H1 (cell line): ENCODE data around the gene NDC1. TPM values are rescaled to one million over a fixed set of nuclear protein-coding genes. Genes with fewer than 3 reads are reported as not detected.

ENCODE experiments used
- CTCF ChIA-PET: fragments of 300-600 bp; sonication (Branson Sonifier 250); formaldehyde crosslinking; loops from one replicate; lab custom pipeline; 2021; ENCODE audit not compliant: partially characterized antibody; lab: Charles Lee
- POLR2A ChIA-PET: fragments of 300-600 bp; sonication (Branson Sonifier 250); formaldehyde crosslinking; loops from one replicate; lab custom pipeline; 2021; ENCODE audit warnings: inconsistent platforms; ENCODE audit not compliant: partially characterized antibody; lab: Charles Lee
- DNase-seq, 2 experiments: peaks; one replicate each; pipeline versions ENCODE4 v3.0.0 to v3.0.0-alpha.2; 2010 to 2022; ENCODE audit warnings: low spot score in 2 of 2, low read depth in 1 of 2, mixed read lengths in 1 of 2
- FAIRE-seq: peaks from 2 replicates; lab custom pipeline; 2011; peaks lifted over from hg19 to GRCh38; lab: Jason Lieb, UNC
- H2AFZ ChIP-seq: 2 replicates; pipeline ENCODE4 v1.8.1; 2012; ENCODE audit warnings: low read length, inconsistent platforms
- H2AK5ac ChIP-seq: 2 replicates; pipeline ENCODE4 v1.6.1; 2013; ENCODE audit warnings: low read depth, low read length
- H2BK120ac ChIP-seq: replicated peaks from 2 replicates; pipeline ENCODE3; 2013; ENCODE audit warnings: low read depth, low read length, inconsistent platforms
- H2BK12ac ChIP-seq: 2 replicates; pipeline ENCODE4 v1.6.1; 2013; ENCODE audit warnings: low read depth, low read length
- H2BK15ac ChIP-seq: 2 replicates; pipeline ENCODE4 v1.6.1; 2013; ENCODE audit warnings: low read length
- H2BK20ac ChIP-seq: 2 replicates; pipeline ENCODE4 v1.6.1; 2013; ENCODE audit warnings: low read length
- H2BK5ac ChIP-seq: 2 replicates; pipeline ENCODE4 v1.6.1; 2013; ENCODE audit warnings: low read depth, low read length
- H3K14ac ChIP-seq: 2 replicates; pipeline ENCODE4 v1.6.1; 2013; ENCODE audit warnings: inconsistent platforms; ENCODE audit not compliant: insufficient read length
- H3K18ac ChIP-seq: 2 replicates; pipeline ENCODE4 v1.6.1; 2013; ENCODE audit warnings: low read length; ENCODE audit errors: extremely low read depth
- H3K23ac ChIP-seq: 2 replicates; pipeline ENCODE4 v1.6.1; 2013; ENCODE audit warnings: inconsistent platforms; ENCODE audit not compliant: insufficient read length
- H3K23me2 ChIP-seq: 2 replicates; pipeline ENCODE4 v1.6.1; 2013; ENCODE audit warnings: low read depth, low read length
- H3K27ac ChIP-seq: 2 replicates; pipeline ENCODE4 v1.6.1; 2011; ENCODE audit warnings: low read depth, low read length, inconsistent platforms
- H3K27me3 ChIP-seq, 4 experiments: replicated peaks in 1 of 4; 1 replicate in 1 of 4; 2 replicates in 3 of 4; pipeline versions ENCODE4 v1.6.1 to v1.8.1; 2011 to 2013; ENCODE audit warnings: low read length in 3 of 4, mild to moderate bottlenecking in 3 of 4, inconsistent platforms in 2 of 4, mixed read lengths in 2 of 4, moderate library complexity in 1 of 4; ENCODE audit not compliant: control insufficient read depth in 3 of 4, insufficient read depth in 3 of 4; ENCODE audit errors: extremely low read depth in 1 of 4
- H3K36me3 ChIP-seq, 4 experiments: 2 replicates each; pipeline versions ENCODE4 v1.6.1 to v1.8.1; 2011 to 2013; ENCODE audit warnings: mild to moderate bottlenecking in 4 of 4, low read length in 3 of 4, moderate library complexity in 2 of 4, control low read depth in 1 of 4, inconsistent platforms in 1 of 4; ENCODE audit not compliant: insufficient read depth in 4 of 4, control insufficient read depth in 2 of 4
- H3K4ac ChIP-seq: replicated peaks from 2 replicates; pipeline ENCODE3; 2013; ENCODE audit warnings: low read length, low read depth, mixed read lengths, inconsistent platforms; ENCODE audit not compliant: insufficient read length
- H3K4me1 ChIP-seq, 4 experiments: replicated peaks in 1 of 4; 1 replicate in 1 of 4; 2 replicates in 3 of 4; pipeline versions ENCODE4 v1.6.1 to v1.8.1; 2011 to 2013; ENCODE audit warnings: low read length in 3 of 4, inconsistent platforms in 2 of 4, mixed read lengths in 1 of 4; ENCODE audit not compliant: insufficient read depth in 4 of 4, control insufficient read depth in 3 of 4
- H3K4me2 ChIP-seq, 2 experiments: 2 replicates each; pipeline versions ENCODE4 v1.6.1 to v1.8.1; 2011 to 2013; ENCODE audit warnings: low read depth in 2 of 2, low read length in 2 of 2, control low read depth in 1 of 2, inconsistent platforms in 1 of 2, mild to moderate bottlenecking in 1 of 2; ENCODE audit not compliant: insufficient read depth in 1 of 2
- H3K4me3 ChIP-seq, 4 experiments: fragments of 200-600, 300-600 bp in 1 of 4; sonication (generic), shearing (Covaris generic), sonication (Bioruptor Twin) in 1 of 4; 2 replicates each; pipeline versions ENCODE4 v1.5.1 to v1.8.1; 2011 to 2016; ENCODE audit warnings: low read length in 4 of 4, low read depth in 3 of 4, control low read depth in 2 of 4, inconsistent platforms in 2 of 4, mild to moderate bottlenecking in 2 of 4, mixed read lengths in 1 of 4, moderate library complexity in 1 of 4; ENCODE audit not compliant: insufficient read depth in 2 of 4; ENCODE audit errors: extremely low read depth in 1 of 4
- H3K56ac ChIP-seq: replicated peaks from 2 replicates; pipeline ENCODE3; 2013; ENCODE audit warnings: low read depth, mild to moderate bottlenecking, mixed read lengths, low read length, inconsistent platforms; ENCODE audit not compliant: insufficient read length
- H3K79me1 ChIP-seq: 2 replicates; pipeline ENCODE4 v1.6.1; 2013; ENCODE audit warnings: low read depth, low read length, control low read depth
- H3K79me2 ChIP-seq, 2 experiments: 2 replicates each; pipeline versions ENCODE4 v1.6.1 to v1.8.1; 2012 to 2013; ENCODE audit warnings: low read length in 2 of 2, mild to moderate bottlenecking in 2 of 2, inconsistent platforms in 1 of 2; ENCODE audit not compliant: insufficient read depth in 2 of 2, control insufficient read depth in 1 of 2
- H3K9ac ChIP-seq, 4 experiments: replicated peaks in 1 of 4; 1 replicate in 1 of 4; 2 replicates in 3 of 4; pipeline versions ENCODE4 v1.6.1 to v1.8.1; 2011 to 2013; ENCODE audit warnings: low read depth in 3 of 4, low read length in 3 of 4, control low read depth in 2 of 4, mild to moderate bottlenecking in 2 of 4, moderate library complexity in 2 of 4, inconsistent platforms in 1 of 4; ENCODE audit errors: extremely low read depth in 1 of 4
- H3K9me3 ChIP-seq, 2 experiments: 2 replicates each; pipeline versions ENCODE4 v1.6.1 to v1.8.1; 2012 to 2013; ENCODE audit warnings: mild to moderate bottlenecking in 2 of 2, moderate library complexity in 2 of 2, control low read depth in 1 of 2, inconsistent platforms in 1 of 2, low read depth in 1 of 2, low read length in 1 of 2, mixed read lengths in 1 of 2; ENCODE audit not compliant: insufficient read depth in 2 of 2
- H4K20me1 ChIP-seq, 2 experiments: replicated peaks in 1 of 2; 2 replicates each; pipeline versions ENCODE3 to v1.8.1; 2011 to 2013; ENCODE audit warnings: inconsistent platforms in 2 of 2, low read length in 2 of 2, mild to moderate bottlenecking in 1 of 2; ENCODE audit not compliant: insufficient read depth in 2 of 2, control insufficient read depth in 1 of 2
- H4K5ac ChIP-seq: 2 replicates; pipeline ENCODE4 v1.6.1; 2013; ENCODE audit warnings: low read length, low read depth, mixed read lengths, inconsistent platforms; ENCODE audit not compliant: insufficient read length
- H4K8ac ChIP-seq: 2 replicates; pipeline ENCODE4 v1.8.0; 2013; ENCODE audit warnings: mild to moderate bottlenecking, moderate library complexity, low read length, inconsistent platforms; ENCODE audit not compliant: insufficient read depth; ENCODE audit errors: extremely low read depth
- H4K91ac ChIP-seq: replicated peaks from 2 replicates; pipeline ENCODE3; 2013; ENCODE audit warnings: low read length, mixed read lengths, inconsistent platforms; ENCODE audit not compliant: insufficient read length
- ASH2L ChIP-seq: fragments of 200-600, 300-600 bp; sonication (generic); IDR thresholded peaks from one replicate; pipeline ENCODE4 v1.7.1; 2017; ENCODE audit warnings: low read length
- EZH2 ChIP-seq: fragments of 200-600 bp; sonication (generic); IDR thresholded peaks from 2 replicates; pipeline ENCODE4 v1.7.1; 2012; ENCODE audit warnings: low read depth, mild to moderate bottlenecking, moderate library complexity, low read length, inconsistent platforms; ENCODE audit not compliant: severe bottlenecking
- SIN3A ChIP-seq, 2 experiments: IDR thresholded peaks in 1 of 2; conservative IDR thresholded peaks in 1 of 2; 2 replicates each; pipeline ENCODE4 v1.6.1; 2011 to 2012; ENCODE audit warnings: low read length in 2 of 2, improper control_type of control experiment in 1 of 2, low read depth in 1 of 2, mild to moderate bottlenecking in 1 of 2
- WGBS, 2 experiments: shearing (Covaris generic) in 1 of 2; methylation state at CpG; one replicate each; pipeline versions ENCODE4 v1.1.6 to v1.1.7; 2013 to 2015; ENCODE audit warnings: low lambda C conversion rate in 2 of 2, mixed read lengths in 2 of 2, inconsistent platforms in 1 of 2, low coverage in 1 of 2, missing lambda C conversion rate in 1 of 2; ENCODE audit not compliant: insufficient replicate concordance in 2 of 2, insufficient coverage in 1 of 2, insufficient read length in 1 of 2; ENCODE audit errors: extremely low coverage in 1 of 2, missing lambda C conversion rate in 1 of 2; 5-methylcytosine and 5-hydroxymethylcytosine counted together
- polyA plus RNA-seq, 7 experiments: library from polyadenylated mRNA; depleted of rRNA in 3 of 7; stranded (reverse) in 5 of 7; unstranded in 2 of 7; fragments of >200 nt in 5 of 7; fragments of 200-250 nt in 2 of 7; gene quantifications; 1 replicate in 5 of 7; 2 replicates in 1 of 7; 4 replicates in 1 of 7; pipeline versions ENCODE4 v1.2.1 to v1.2.3, GENCODE V29; 2011 to 2013; ENCODE audit warnings: missing spikeins in 2 of 7, mixed read lengths in 2 of 7
- total RNA-seq: library from RNA; stranded (reverse); fragmentation: NEBNext Ultra II Directional; extraction: Animal tissue kit (Norgen Biotek cat#: 25700); gene quantifications from 2 replicates; pipeline ENCODE4 v1.2.1, GENCODE V29; 2021

Gene NDC1
- total and polyA plus RNA-seq, 2 of the 8 experiments (the other 6 are each of a cell fraction or from before 2014, with no cell fraction given), result 62.9 to 66.1 TPM

GRCh38 chr1:53722025-53722424, 116.1 kb downstream of the NDC1 start:
- Histone ChIP-seq H2BK15ac (no peak overlapping the region), H3K27me3 (no peaks in the 10 kb centered on the region; a peak in 1 of 7 replicates), H3K4me3 (no peak overlapping the region), H4K8ac (no peak overlapping the region), H2BK12ac (no peak overlapping the region), H3K79me2 (no peaks in the 10 kb centered on the region), H2BK20ac (no peak overlapping the region), H3K36me3 (no peaks in the 10 kb centered on the region), H3K56ac (no peak overlapping the region), H2BK5ac (no peak overlapping the region)
- ChIA-PET POLR2A (no interaction called here), CTCF (interaction anchor here (0.9 to 1.8 kb wide), 7 partner anchors 8 to 236 kb away, joined by 3 to 13 read pairs (median 3); no protein-coding TSS in a partner anchor)
- TF ChIP-seq SIN3A (conservative IDR thresholded peaks at IDR 0.05 in 1 of 2, IDR thresholded peaks at IDR 0.05 in 1 of 2; ENCODE audit: low read depth in 1 of 2, low read length in 2 of 2) (no peak), EZH2 (no peak), ASH2L (no peak)
- TF ChIP-seq, all 59 proteins: peak for 0
- Histone ChIP-seq H2AK5ac (no peak overlapping the region), H3K9ac (no peak overlapping the region), H4K91ac (no peak overlapping the region), H2BK120ac (no peak overlapping the region), H3K18ac (no peak overlapping the region), H3K23me2 (no peaks in the 10 kb centered on the region; the same call in 1 of the 2 replicates), H3K4me1 (peaks cover 0 to 3% (median 1%) of the 10 kb centered on the region in 4 experiments; a peak in 4 of 7 replicates), H4K20me1 (no peaks in the 10 kb centered on the region), H2AFZ (no peak overlapping the region), H3K79me1 (no peaks in the 10 kb centered on the region), H3K23ac (no peak overlapping the region), H3K14ac (no peak overlapping the region), H3K4me2 (no peak overlapping the region), H3K4ac (no peak overlapping the region), H3K27ac (no peak overlapping the region), H4K5ac (no peak overlapping the region), H3K9me3 (no peaks in the 10 kb centered on the region)
- DNase-seq (no peak), FAIRE-seq (no peak)
- 76% methylated on average over 1 of the region's 1 CpG; no CpG with 5 or more reads in 1 of the 2 experiments for WGBS, 2 experiments
